Iris pigment epithelial cell (primary cell): ENCODE measurements around the gene RYR2.

Experiments
- DNase-seq: peaks from one replicate; pipeline ENCODE4 v3.0.0-alpha.2; 2011; ENCODE audit warnings: low read depth

The RYR2 gene

DNA sequence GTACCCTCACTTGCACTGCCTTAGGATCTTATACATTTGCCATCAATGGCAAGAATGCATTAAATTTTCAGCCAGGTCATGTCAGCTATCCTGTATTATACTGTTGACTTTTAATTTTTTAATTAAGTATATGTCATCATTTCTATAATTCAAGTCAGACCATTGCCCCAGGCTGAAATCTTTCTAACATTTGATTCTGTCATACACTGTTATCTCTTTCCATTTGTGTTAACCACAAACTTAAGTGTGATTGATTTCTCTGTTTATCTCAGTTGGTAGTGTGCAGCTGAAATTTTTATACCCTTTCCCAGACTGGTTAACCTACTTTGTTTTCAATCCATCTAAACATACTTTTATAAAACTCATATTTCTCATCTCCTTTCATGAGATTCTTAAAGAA lies 695.5 kb downstream of the RYR2 start:
- DNase-seq, result no peak

DNA sequence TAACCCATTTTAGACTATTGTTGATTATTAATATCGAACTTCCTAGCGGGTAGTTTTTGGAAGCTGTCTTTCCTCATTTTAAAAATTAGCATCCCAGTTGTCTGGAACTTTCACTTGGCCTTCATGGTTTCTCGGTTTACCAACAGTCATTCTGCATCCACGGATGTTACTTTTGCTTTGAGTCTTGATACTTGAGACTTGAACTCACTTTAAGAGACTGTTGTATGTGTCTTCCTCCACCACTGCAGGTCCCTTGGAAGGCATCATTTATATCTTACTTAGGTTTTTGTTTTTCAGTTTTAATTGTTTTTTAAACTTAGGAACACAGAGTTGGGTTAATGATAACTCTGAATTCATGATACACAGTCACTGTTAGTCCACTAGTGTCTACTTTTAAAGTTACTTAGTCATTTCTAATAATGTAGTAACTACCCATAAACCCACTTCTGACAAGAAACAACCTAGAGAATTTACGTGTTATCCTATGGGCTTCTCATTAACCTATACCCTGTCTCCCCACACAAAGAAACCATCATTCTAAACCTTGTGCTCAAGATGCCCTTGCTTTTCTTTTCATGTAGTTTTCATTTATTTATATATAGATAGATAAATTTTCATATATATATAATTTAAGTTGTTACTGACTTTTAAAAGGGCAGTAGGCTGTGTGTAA lies 696.1 kb downstream of the RYR2 start:
- no peak for DNase-seq

DNA sequence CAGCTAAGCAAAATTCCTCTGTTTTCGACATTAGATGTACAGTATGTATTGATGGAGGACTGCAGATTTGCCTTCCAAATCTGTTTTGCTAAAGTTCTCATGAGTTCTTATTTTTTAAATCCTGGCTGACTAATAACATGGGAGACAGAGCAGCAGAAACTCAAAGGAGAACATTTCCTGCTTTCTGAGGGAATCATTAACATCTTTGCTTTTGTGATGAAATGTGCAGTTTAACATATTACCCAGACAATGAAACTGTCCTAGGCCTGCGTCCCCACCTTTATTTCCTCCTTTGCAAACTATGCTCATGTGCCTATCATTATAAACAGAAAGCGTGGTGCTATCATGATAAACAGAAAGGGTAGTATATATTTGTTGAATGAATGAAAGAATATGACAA lies 698.9 kb downstream of the RYR2 start:
- no peak for DNase-seq

DNA sequence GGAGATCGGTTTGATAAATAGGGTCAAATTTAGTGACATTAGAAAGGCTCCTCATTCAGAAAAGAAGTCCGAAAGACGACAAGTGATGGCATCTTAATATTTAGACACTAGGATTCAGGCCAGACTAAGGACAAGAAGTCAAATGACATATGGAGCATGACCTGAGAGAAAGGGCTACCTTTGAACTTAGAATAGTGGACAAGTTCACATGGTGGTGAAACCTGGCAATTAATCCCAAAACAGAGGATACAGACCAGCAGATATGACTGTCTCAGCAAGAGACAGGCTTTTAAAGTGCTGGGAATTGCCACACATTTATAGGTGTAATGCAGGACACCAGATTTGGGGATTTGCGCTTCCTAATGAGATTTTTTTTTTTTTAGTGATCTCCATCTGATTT lies 703.6 kb downstream of the RYR2 start:
- no peak for DNase-seq

DNA sequence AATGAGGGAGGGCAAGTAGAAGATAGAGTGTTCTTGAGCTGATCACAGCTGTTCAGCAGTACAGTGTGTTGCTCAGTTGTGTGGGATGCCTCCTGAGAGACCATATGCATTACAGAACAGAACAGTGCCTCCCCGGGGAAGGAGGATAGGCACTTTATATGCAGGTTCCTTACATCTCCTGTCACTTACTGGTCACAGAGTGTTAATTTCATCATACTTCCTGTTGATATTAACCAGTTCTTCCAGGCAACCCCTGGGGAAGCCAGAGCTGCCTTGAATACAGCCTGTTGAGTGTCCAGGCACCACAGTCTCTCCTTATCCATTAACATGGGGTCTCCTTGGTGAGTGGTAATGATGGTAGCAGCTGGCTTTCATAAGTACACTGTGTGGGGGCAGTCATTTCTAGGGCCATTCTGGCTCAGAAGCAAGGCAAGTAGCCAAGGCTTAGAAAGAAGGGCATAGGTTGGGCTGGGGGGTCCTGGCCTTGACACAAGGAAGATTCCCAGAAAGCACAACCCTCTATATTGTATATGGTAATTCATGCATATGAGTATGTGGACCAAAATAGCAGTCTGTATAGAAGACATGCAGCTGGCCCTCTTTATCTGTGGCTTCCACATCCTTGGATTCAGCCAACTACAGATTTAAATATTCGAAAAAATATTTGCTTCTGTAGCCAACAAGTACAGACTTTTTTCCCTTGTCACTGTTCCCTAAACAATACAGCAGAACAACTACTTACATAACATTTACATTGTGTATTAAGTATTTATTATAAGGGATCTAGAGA lies 706.4 kb downstream of the RYR2 start:
- DNase-seq, result no peak

DNA sequence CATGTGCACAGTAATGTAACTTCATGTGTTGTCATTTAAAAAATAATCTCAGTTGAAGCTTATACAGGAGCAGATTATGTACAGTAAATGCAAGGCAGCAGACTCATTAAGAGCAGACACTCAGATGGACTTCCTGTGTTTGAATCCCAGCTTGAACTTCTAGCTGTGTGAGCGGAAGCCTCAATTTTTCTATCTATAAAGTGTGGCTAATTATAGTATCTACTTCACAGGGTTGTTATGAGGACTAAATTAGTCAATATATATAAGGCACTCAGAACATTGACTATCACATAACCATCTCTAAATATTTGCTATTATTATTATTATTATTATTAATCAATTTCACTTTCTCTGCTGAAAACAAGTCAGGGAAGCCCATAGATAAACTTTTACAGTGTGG lies 707.1 kb downstream of the RYR2 start:
- no peak for DNase-seq

DNA sequence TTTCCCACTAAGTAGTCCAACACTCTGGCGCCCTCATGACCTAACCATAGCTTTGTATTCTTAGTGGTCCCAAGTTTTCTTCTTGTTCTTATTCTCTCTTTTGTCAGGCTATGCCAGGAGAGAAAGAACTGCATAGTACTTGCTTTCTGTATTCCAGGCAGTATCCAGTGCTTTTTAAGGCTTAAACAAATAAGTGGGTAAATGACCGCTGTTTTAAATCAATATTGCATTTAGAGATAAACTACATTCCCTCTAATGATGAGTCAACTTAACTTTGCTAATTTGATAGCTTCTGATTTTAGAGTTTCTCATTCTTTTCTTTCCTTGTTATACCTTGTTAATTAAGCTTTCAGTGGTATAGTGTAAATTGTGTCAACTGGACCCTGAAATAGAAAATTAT lies 709.1 kb downstream of the RYR2 start:
- DNase-seq, result no peak

DNA sequence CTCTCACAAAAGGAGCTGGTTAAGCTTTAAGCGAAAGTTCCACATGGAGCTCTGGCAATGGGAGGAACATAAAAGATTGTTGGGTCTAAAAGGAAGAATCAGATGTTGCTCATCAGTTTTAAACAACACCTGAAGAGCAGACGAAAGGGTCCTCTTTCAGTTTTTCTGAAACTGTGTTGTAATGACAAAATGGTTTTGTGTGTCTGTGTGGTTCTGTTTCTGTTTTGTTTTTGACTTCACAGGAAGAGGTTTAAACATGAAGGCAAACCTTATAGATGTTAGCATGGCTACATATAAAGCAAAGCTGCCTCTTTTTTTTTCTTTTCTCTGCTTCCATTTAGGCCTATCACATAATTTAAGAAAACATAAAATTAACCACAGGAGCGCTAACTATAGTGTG lies 712.6 kb downstream of the RYR2 start:
- DNase-seq, result no peak

DNA sequence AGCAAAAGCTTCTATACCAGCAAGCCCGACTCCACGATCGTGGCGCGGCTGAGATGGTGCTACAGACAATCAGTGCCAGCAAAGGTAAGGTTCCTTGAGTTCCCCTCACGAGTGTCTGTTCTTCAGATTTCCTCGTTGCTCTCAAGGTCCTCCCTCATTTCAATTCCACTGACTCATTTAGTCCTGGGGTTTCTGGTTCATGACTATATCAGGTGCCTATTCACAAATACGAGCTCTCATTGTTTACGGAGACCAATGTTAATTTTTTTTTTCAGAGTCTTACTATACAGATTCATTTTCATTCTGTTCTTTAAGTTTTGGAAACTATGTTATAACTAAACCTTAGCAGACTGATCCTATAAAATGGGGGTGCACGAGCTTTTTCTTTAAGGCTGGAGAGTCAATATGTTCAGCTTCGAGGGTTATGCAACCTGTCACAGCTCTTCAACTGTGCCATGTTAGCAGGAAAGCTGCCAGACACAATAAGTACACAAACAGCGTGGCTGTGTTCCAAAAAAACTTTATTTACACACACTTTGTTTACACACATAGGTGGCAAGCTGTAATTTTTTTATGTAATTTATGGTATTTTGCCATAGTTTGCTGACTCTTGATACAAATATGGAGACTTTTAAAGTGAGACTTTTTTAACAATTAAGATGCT lies 714.5 kb downstream of the RYR2 start:
- no peak for DNase-seq

DNA sequence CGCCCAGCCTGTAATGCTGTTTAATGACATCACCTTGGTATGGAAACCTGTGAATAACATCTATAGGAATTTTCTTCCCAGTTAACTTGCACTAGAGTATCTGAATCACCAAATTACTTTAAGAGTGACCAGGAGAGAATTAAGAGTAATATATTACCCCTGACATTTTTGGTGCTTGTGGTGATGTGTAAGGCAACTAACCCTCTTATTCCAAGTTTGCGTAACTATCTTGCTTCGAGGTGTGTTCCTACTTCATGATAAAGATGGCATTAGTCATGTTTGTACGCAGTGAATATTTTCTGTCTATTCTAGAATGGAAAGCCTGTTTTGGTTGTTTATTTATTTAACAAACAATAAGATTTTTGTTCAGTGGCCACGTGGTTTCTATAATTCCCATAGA lies 717.4 kb downstream of the RYR2 start:
- no peak for DNase-seq

DNA sequence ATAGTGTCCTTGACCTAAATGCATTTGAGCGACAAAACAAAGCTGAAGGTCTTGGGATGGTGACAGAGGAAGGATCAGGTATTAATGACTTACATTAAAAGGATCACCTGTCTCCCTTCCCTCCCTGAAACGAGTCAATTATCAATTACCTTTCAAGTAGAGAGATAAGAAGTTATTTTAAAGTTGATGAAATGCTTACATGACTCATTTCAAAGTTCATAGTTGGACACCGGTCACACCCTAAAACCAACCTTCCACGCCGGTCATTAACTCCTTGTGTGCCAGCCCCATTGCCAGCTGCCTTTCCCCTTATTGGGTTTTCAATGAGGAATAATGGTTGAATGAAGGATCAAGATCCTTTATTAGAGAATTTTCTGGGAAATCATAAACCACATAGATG lies 719.0 kb downstream of the RYR2 start:
- no peak for DNase-seq

DNA sequence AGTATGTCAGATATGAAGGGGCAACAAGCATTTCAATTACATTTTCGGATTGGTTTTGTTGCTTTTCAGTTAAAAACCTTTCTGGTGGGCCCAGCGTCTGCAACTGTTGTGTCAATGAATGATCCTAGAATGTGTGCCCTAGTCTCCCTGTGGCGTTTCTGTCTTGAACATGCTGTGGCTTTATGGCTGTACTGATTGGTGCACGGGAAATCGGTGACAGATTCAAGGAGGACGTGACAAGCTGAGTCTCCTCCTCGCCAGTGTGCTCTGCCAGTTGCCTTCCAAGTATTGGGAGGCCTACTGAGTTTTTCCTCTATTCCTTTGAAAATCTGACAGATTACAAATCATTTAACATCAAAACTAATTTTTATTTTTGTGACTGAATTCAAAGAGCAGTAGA lies 721.2 kb downstream of the RYR2 start:
- DNase-seq, result no peak

DNA sequence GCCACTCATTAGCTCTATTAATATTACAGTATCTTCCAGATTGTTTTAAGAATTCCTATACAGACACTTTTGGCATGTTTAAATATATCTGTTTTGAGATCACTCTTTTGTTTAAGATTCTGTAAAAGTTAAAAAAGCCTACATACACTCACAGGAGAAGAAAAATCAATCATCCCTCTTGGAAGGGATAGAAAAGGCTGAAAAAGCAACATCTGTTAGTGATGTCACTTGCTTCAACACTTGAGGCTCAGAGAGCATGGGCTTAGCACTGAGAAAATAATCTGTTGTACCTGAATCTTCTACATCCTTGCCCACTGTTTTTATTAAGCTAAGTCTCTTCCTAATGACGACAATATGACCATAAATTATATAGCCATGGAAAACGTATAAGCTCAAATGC lies 721.8 kb downstream of the RYR2 start:
- no peak for DNase-seq

DNA sequence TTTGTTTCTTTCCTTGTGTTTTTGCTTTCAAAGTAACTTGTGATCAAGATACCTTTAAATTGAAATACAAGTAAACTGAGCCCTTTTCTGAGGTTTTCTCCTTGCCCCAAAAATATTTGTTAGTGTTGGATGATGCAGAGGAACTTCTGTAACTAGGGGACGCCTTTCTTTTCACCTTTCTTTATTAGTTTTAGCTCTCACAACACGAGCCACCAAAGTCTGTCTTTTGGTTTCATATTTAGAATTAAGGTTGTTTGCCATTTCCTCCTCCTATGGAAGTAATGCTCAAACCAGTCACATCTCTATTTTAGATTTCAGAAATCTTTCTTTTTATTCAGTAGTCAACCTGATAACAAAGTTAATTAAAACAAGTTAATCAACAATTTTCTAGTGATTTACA lies 727.9 kb downstream of the RYR2 start:
- DNase-seq, result no peak

DNA sequence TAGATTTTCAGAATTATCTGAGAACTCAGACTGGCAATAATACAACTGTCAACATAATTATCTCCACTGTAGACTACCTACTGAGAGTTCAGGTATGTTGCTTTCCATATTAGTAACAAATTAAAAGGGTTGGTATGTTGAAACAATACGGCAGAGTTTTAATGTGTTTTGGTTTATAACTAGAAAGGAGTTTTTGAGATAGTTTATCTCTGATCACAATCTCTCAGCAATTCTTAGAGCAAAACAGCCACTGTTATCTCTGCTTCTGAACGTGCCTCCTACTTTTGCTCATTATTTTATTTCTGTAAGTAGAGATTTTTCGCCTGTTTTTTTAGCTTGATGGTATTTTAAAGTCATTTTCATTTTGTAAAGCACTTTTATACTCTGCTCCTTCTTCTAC lies 730.0 kb downstream of the RYR2 start:
- DNase-seq, result no peak

DNA sequence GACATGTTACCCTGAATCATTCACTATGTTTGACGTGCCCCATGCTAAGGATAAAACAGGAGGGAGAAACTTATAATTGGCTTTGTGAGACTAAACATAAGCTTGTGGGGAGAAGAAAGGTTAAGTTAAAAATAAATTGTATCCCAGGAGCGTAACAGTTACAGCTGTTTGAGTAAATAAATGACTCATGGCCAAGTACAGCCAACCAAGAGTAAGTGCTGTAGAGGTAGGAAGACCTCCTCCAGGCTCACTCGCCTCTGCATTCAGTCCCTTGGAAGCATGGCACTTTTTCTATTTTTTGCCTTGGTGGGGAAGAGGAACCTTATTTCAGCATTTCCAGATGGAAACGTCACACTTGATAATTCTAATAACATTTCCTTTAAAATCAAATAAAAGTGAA lies 732.3 kb downstream of the RYR2 start:
- no peak for DNase-seq

DNA sequence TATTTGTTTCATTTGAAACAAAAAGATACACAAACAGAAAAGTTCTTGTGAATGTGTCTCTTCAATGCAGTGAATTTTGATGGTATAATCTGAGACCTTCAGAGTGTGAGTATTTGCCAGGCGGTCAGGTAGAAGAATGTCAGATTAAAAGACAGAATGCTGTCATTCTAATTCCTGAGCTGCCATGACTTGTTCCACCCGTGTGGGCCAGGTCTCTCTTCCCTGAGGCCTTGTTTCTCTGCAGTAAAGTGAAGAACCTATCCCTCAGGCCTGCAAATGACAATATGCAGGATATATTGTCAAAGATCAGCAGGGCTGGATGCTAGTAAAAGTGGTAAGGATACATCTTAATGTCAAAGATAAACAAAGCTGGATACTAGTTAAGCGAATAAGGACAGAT lies 737.4 kb downstream of the RYR2 start:
- DNase-seq, result no peak

DNA sequence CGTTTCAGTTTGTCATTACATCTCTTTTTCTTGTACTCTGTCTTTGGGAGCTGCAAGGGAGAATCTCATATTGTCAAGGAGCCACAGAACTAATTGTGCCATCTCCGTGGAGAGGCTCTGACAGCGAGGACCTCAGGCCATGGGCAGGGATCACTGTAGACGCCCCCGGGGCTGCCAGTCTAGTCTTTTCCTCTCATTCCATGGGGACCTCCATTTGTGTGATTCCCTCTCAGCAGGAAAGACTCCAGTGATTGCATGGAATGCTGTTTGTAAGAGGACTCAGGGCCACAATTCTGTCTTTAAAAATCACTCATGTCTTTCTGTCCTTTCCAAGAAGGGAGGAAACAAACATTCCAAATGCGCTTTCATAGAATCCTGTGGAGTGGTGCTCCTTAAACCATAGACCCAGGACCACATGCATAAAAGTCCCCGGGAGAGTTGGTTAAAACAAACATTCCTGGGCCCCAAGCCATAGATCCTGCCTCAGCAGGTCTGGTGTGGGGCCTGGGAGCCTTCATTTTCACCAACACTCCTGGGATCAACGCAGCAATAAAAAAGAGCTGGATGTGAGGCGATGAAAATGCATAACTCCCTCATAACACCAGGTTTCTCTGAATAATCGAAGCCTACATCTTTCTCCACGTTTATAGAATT lies 744.2 kb downstream of the RYR2 start:
- no peak for DNase-seq

DNA sequence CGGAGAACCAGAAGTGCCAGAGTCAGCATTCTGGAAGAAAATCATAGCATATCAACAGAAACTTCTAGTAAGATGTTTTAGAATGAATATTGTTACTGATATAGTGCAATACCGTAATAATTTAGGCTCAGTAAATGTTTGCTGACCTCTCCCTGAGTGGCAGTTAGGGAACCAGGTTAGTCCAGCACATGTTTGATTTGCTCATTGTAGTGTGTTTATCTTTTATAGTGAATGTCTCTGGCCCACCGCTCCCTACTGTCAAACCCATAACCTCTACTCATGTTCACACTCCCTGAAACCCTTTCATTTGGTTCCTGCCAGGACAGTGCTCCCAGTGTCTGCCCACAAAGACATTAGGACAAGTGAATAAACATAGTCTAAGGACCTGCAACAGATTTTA lies 746.1 kb downstream of the RYR2 start:
- DNase-seq, result no peak

DNA sequence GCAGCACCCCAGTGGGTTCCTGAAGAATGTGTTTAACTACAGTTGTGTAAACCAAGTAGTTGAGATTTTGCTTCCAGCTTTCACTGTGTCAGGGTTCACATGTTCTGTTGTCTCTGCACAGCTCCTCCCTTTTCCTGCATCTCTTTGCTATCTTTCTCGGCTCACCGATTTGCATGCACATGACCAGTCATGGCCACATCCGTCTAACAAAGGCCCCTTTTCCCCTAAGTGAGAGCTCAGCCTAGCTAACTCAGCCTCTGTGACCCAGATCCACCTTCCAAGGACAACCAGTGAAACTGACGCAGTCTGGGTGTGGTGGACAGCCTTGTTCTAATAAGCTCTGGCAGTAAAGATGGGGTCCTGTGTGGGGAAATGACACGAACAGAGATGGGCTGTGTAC lies 747.6 kb downstream of the RYR2 start:
- no peak for DNase-seq

DNA sequence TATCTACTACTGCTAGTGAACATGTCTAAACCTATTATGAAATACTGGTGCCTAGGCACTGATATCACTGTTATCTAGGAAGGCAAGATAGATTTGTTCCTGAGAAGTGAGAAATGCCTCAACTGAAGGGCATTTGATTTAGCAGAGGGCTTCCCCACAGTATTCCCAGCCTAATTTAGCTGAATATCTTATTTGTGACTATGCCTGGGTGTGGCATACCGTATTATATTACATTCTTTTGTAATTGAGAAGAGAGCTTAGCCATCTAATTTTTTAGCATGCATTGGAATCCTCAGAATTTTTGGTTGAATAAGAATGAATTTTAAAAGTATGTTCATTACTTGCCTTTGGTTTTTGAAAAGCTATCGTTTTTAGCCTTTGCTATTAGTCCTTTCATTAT lies 749.6 kb downstream of the RYR2 start:
- no peak for DNase-seq

DNA sequence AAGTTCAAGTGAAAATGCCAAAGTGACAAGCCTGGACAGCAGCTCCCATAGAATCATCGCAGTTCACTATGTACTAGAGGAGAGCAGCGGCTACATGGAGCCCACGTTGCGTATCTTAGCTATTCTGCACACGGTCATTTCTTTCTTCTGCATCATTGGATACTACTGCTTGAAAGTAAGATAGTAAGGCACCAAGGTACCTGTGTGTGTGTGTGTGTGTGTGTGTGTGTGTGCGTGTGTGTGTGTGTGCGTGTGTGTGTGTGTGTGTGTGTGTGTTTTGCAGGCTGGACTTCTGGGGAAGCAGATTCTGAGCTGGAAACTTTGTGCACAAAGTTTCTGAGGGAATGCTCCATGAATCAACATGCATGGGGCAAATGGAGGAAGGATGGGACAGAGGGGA lies 750.2 kb downstream of the RYR2 start:
- no peak for DNase-seq

DNA sequence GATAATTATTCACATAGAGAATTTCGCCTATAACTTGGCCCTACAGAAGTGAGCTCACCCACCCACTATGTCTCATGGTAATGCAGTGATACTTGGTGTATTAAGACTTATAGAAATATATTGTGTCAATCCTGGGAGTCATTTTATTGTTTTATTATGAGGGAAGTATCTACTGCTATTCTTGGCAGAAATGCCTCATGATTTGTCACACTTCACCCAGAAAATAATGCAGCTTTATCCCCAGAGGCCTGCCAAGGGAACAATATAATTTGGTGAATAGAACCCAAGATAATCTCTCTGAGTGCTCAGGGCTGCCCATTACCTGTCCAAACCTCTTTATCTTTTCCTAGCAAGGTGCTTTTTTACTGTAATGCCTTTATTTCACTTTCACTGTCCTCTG lies 750.7 kb downstream of the RYR2 start:
- no peak for DNase-seq
